HG02763 (cell line): ENCODE data around the gene CTU1.

ENCODE experiments used
- ATAC-seq: cut with Tn5 transposase; IDR thresholded peaks from one replicate; pipeline ENCODE4 v1.9.1; 2021; ENCODE audit warnings: mild to moderate bottlenecking, moderate library complexity; ENCODE audit not compliant: unreplicated experiment

CTU1 gene

DNA sequence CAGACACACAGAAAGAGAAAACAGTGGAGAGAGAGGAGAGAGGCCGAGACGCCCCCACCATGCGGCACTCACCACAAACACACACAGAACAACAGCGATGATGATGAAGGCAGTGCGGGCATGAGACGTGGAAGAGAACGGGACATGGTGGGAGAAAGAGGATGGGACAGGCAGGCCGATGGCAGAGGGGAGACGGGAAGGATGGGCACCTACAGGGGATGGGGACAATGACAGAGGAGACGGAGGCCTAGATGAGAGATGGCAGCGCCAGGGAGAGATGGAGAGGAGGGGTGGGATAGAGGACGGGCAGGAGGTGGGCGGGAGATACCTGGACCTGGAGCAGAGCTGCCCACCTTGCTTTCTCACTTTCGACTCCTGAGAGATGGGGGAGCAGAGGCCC is 24.4 kb downstream of the CTU1 start:
- no peak for ATAC-seq

GRCh38 chr19:51083181-51083580 is 25.0 kb downstream of the CTU1 start:
- ATAC-seq, result no peak

DNA sequence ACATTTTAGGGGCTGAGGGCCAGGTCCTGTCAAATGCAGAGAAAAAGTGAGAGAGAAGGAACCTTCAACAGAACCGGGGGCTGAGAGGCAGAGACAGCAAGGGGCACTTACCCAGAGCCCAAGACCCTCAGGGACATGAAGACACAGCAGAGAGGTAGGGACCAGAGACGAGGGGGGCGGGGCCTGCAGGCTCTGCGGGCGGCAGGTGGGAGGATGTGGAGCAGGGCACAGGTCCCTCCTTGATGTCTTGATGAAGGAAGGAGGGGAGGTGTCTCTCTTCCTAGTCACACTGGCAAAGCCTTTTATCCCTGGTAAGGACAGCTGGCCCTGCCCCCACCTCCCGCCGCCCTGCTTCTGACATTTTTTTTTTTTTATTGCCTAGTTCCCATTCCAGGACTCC is 25.6 kb downstream of the CTU1 start, which contains the start of gene KLK14:
KLK14 (minus strand) TSS at position 277 of the 400 bp plus-strand sequence; CDS start at position 4, 273 bp downstream.
- ATAC-seq, result no peak

- ATAC-seq, result no peak
Observed at GRCh38 chr19:51081476-51081875, 26.7 kb downstream of the CTU1 start.

GRCh38 chr19:51079481-51080110 is 28.6 kb downstream of the CTU1 start:
- ATAC-seq, result no peak

GRCh38 chr19:51078731-51079130 is 29.5 kb downstream of the CTU1 start:
- no peak for ATAC-seq

DNA sequence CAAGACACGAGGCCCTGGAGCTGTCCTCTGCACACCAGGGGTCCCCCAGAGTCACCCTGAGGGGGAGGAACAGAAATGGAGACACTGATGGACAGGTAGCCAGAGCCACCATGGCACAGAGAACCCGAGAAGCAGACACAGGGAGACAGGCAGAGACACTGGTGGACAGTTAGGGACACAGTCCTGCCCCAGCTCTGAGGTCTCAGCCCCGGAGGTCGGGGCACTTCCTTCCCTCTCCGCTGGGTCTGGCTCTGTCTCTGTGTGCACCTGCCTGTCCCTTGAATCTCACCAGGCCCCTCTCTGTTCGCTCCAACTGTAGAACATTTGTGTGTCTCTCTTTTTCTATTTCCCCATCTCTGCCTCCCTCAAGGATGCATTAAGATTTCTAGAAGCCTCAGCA is 30.1 kb downstream of the CTU1 start:
- no peak for ATAC-seq

DNA sequence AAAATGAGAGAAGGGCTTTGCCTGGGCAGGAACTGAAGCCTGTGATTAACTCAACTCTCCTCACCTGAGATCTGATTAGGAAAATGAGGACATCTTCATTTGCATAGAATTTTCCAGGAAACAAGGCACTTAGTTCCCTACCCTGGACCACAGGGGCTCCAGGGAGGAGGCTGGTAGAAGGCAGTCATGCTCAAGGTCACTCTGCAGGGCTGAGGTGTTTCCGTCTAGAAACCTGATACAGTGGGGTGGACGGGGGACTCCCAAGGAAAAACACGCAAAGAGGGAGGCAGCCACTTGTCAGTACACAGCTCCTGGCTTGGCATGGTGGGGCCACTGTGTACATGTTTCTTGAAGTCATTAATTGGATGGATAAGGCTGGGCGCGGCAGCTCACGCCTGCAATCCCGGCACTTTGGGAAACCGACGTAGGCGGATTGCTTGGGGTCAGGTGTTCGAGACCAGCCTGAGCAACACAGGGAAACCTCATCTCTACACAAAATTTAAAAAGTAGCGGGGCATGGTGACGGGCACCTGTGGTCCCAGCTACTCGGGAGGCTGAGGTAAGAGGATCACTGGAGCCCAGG is 31.5 kb downstream of the CTU1 start:
- ATAC-seq, result no peak

DNA sequence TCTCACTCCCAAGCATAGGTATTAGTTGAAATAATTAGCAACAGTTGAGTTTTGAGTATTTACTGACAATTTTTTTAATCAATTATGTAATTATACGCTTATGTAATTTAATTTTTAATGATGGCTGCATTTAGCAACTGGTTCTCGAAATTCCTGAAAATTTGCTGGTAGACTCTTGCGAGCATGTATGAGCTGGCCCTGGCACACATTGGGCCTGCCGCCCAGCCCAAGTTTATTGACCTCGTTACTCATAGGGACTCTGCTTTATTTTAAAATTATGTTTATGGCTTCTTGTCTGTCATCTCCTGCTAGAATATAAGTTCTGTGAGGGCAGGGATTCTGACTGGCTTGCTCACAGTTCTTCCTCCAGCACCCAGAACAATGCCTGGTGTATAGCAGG is 32.2 kb downstream of the CTU1 start:
- ATAC-seq, result no peak

DNA sequence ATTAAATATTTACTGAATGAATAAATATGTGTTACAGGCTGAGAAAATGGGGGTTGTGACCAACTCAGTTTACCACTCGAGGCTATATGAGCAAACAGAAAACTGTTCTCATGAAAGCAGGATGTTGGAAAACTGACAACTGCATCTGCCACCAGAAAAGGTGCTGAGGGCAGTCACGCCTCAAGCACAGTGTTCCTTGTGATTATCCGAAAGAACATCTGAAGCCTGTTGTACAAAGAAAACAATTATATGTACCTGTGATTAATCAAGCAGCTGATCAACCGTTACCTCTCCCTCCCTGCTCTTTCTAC is 37.2 kb downstream of the CTU1 start:
- no peak for ATAC-seq

DNA sequence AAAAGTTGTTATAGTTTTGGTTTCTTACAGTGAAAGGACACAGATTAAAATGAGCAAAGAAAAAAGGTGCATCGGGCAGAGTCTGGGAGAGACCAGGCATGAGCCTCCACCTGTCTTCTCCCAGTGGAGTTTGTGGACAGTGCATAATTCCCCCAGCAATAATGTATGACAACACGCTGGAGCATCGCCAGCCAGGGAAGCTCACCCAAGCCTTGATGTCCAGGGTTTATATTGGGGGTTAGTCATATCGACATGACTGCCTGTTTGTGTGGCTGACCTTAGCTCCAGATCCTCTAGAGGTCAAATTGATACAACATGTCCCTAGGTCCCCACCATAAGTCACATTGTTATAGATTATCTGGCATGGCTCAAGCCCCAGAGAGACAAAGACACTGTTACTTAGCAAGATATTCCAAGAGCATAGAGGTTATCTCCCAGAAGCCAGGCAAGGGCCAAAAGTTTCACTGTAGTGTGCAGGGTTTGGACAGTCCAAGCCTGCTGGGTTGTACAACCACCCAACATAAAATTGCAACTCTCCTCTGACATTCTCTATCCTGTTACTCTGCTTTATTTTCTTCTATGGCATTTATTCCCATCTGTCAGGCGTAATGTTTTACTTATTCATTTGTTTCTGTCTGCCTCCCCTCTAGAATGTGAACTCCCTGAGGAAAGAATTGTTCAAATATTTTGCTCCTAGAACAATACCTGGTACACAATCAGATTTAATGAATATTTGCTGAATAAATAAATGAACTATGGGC is 37.7 kb downstream of the CTU1 start:
- no peak for ATAC-seq

DNA sequence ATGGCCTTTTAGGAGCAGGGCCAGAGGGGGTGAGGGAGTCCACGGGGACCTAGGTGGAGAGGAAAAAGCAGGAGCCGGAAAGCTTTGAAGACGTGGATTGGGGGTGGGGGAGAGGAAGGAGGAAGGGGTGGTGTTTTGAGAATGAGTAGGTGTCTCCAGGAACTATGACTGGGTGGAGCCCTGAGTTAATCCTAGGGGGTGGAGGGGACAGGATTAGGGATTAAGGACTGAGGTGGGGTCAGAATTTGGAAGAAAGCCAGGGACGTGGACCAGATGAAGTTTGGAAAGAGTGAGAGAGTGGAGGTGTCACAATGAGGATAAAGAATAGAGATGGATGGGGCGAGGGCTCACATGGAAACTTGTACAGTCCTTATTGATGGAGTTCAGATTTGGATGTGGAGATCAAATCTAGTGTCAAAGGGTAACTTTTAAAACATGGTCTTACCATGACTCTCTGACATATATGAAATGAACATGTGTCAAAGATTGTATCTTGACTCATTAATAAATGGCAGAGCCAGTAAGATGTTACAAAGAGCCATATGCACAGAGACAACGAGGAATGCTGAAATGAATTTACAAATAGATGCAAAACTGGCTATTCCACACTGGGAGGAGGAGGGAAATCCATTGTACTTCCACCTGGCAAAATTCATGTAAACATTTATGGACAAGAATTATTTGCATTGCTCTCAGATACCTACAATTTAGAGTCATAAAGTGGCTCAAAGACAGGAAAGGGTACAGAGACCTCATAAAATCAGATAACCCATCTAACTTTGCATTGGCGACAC is 41.6 kb downstream of the CTU1 start:
- ATAC-seq, result no peak

DNA sequence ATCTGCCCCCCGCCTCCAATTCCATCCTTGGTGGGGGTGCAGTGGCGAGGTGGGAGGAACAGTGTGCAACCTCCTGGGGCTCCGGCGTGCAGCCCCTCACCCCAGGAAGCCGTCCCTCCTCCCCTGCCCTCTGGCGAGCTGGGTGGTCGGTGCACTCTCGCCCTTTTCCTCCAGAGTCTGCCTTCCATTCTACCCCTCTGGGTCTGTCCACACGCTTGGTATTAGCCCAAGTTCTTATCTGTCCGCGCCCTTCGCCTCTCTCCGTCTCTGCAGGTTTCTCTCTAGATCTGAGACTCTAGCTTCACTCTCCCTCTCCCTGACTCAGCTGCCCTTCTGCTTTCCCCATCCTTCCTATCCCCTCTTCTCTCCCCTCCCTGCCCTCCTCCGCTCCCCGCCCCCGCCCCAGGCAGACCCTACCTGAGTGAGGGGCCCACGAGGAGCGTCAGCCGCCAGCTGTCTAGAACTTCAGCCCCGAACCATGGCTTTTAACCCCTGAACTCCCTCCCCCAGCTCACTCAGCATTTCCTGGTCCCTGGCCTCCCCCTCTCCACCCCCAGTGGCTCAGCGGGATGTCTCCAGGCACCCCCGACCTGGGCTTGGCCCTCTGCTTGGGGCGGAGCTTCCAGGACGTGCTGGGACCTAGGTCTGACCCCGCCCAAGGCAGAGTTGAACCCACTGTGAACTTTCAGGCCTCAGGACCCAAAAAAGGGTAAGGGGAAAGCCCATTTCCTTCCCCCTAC is 42.8 kb downstream of the CTU1 start:
- ATAC-seq, result no peak

DNA sequence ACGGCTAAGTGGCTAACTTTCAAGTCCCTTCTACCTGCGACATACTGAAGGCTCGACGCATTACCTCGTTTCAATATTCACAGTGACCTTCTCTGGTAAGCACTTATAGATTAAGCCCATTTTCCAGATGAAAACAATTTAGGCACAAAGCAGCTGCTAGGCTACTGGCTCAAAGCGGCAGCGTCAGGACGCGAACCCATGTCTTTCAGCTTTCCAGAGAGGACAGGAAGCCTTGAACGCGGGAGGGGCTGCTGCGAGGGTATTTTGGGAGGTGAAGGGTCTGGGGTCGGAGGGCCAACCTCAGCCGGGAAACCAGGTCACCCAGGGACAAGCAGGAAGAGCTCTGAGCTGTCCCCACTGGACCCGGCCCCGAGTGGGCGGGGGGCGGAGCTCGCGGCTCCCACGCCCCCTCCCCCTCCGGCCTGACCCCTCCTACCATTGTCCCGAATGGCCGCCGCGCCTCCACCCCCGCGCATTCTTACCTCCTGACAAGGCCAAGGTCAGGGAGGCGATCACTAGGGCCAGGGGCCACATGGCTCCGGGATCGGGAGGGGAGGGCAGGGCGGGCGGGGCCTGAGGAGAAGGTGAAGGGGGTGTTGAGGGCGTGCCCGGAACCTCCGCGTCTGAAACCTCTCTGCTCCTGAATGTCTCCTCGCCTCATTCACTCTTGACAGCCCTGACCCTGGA is 43.5 kb downstream of the CTU1 start, which contains the start of gene KLK13:
KLK13 (minus strand) TSS at position 559 of the 687 bp plus-strand sequence; CDS start at position 534, 25 bp downstream.
- no peak for ATAC-seq

DNA sequence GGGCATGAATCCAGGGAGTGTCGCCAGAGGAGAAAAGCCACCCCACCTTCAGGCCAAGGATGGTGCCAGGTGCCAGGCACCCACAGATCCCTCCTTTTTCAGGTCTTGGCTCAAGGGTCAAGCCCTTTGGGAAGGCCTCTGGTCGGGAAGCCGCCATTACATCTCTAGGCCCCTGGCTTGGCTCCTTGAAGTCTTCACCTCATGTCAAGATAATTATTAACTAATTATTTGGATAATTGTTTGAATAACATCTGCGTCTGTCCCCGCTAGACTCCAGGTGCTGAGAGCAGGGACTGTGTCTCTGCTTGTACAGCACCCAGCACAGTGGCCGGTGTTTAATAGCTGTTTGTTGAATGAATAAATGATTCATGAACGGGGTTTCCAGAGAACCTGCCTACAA is 44.5 kb downstream of the CTU1 start:
- no peak for ATAC-seq

DNA sequence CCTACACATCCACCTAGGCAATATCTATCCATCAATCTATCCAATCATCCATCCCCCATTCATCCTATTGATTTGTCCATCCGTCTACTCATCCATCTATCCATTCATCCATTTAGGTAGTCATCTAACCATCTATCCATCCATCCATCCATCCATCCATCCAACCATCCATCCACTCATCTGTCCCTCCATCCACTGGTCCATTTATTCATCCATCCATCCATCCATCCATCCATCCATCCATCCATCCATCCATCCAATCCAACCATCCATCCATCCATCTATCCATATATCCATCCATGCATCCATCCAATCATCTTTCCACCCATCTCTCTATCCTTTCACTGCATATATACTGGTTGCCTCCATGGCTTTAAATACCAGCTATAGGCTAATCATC is 47.2 kb downstream of the CTU1 start:
- no peak for ATAC-seq

DNA sequence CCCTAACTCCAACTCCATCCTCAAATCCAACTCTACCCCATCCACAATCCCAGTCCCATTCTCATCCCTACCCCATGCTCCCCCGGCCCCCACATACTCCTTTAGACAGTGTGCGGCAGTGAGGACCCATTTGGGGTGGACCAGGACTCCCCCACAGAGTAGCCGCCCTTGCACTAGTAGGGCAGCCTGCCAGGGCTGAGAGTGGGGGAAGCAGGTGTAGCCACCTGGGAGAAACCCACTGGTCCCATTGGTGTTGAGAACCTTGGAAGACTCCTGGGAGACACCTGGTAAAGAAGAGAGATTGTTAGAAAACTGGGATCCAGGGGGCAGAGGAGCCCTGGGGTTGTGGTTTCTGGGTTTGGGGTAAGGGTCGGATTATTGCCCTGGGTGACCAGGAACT is 47.9 kb downstream of the CTU1 start:
- ATAC-seq, result no peak

- no peak for ATAC-seq
Observed at GRCh38 chr19:51059715-51060114, 48.5 kb downstream of the CTU1 start.

- ATAC-seq, result no peak
Observed at GRCh38 chr19:51055866-51056265, 52.3 kb downstream of the CTU1 start.
